HEK293 (cell line): Measurements from ENCODE around the gene SRL.

ENCODE experiments used
- KLF10 ChIP-seq: fragments of 450-650 bp; IDR thresholded peaks from 2 replicates; pipeline ENCODE4 v1.5.1; 2018; ENCODE audit warnings: missing biosample characterization, mild to moderate bottlenecking, missing genetic modification characterization
- KLF7 ChIP-seq: fragments of 450-650 bp; formaldehyde crosslinking; IDR thresholded peaks from 2 replicates; pipeline ENCODE4 v1.5.1; 2016; ENCODE audit warnings: missing biosample characterization, missing genetic modification characterization, borderline replicate concordance
- PATZ1 ChIP-seq: fragments of 450-650 bp; formaldehyde crosslinking; IDR thresholded peaks from 2 replicates; pipeline ENCODE4 v1.5.1; 2016; ENCODE audit warnings: missing biosample characterization, missing genetic modification characterization
- PRDM10 ChIP-seq: fragments of 450-650 bp; formaldehyde crosslinking; IDR thresholded peaks from 2 replicates; pipeline ENCODE4 v1.5.1; 2016; ENCODE audit warnings: missing biosample characterization, missing genetic modification characterization
- PRDM2 ChIP-seq: fragments of 450-650 bp; formaldehyde crosslinking; IDR thresholded peaks from 2 replicates; pipeline ENCODE4 v1.5.1; 2016; ENCODE audit warnings: missing biosample characterization, missing genetic modification characterization, borderline replicate concordance
- REPIN1 ChIP-seq: fragments of 450-650 bp; formaldehyde crosslinking; IDR thresholded peaks from 2 replicates; pipeline ENCODE4 v1.5.1; 2017; ENCODE audit warnings: missing biosample characterization, missing genetic modification characterization, low read depth
- WT1 ChIP-seq: fragments of 450-650 bp; formaldehyde crosslinking; IDR thresholded peaks from 2 replicates; pipeline ENCODE4 v1.5.1; 2016; ENCODE audit warnings: missing biosample characterization, missing genetic modification characterization
- ZBTB48 ChIP-seq: fragments of 450-650 bp; formaldehyde crosslinking; IDR thresholded peaks from 2 replicates; pipeline ENCODE4 v1.5.1; 2016; ENCODE audit warnings: missing biosample characterization, missing genetic modification characterization
- ZNF133 ChIP-seq: fragments of 450-650 bp; formaldehyde crosslinking; IDR thresholded peaks from 2 replicates; pipeline ENCODE4 v1.5.1; 2016; ENCODE audit warnings: missing biosample characterization, missing genetic modification characterization
- ZNF155 ChIP-seq: fragments of 450-650 bp; formaldehyde crosslinking; IDR thresholded peaks from 2 replicates; pipeline ENCODE4 v1.5.1; 2016; ENCODE audit warnings: missing biosample characterization, missing genetic modification characterization
- ZNF350 ChIP-seq: fragments of 450-650 bp; formaldehyde crosslinking; IDR thresholded peaks from 2 replicates; pipeline ENCODE4 v1.5.0; 2017; ENCODE audit warnings: missing biosample characterization, mild to moderate bottlenecking, missing genetic modification characterization
- ZNF394 ChIP-seq: fragments of 450-650 bp; formaldehyde crosslinking; IDR thresholded peaks from 2 replicates; pipeline ENCODE4 v1.5.1; 2016; ENCODE audit warnings: missing biosample characterization, missing genetic modification characterization, mild to moderate bottlenecking, moderate library complexity, borderline replicate concordance
- ZNF404 ChIP-seq: fragments of 450-650 bp; formaldehyde crosslinking; IDR thresholded peaks from 2 replicates; pipeline ENCODE4 v1.5.1; 2017; ENCODE audit warnings: missing biosample characterization, missing genetic modification characterization
- ZNF416 ChIP-seq: fragments of 450-650 bp; formaldehyde crosslinking; IDR thresholded peaks from 2 replicates; pipeline ENCODE4 v1.5.1; 2016; ENCODE audit warnings: missing biosample characterization, missing genetic modification characterization
- ZNF423 ChIP-seq: fragments of 450-650 bp; formaldehyde crosslinking; IDR thresholded peaks from 2 replicates; pipeline ENCODE4 v1.5.1; 2016; ENCODE audit warnings: missing biosample characterization, missing genetic modification characterization
- ZNF48 ChIP-seq: fragments of 450-650 bp; formaldehyde crosslinking; IDR thresholded peaks from 2 replicates; pipeline ENCODE4 v1.5.1; 2016; ENCODE audit warnings: missing biosample characterization, missing genetic modification characterization
- ZNF510 ChIP-seq: fragments of 450-650 bp; formaldehyde crosslinking; IDR thresholded peaks from 2 replicates; pipeline ENCODE4 v1.5.1; 2018; ENCODE audit warnings: mild to moderate bottlenecking, missing genetic modification characterization, missing biosample characterization; ENCODE audit not compliant: insufficient replicate concordance
- ZNF529 ChIP-seq: fragments of 450-650 bp; formaldehyde crosslinking; IDR thresholded peaks from 2 replicates; pipeline ENCODE4 v1.5.1; 2017; ENCODE audit warnings: missing genetic modification characterization, missing biosample characterization; ENCODE audit not compliant: insufficient replicate concordance
- ZNF580 ChIP-seq: fragments of 450-650 bp; formaldehyde crosslinking; IDR thresholded peaks from 2 replicates; pipeline ENCODE4 v1.5.1; 2016; ENCODE audit warnings: missing biosample characterization, missing genetic modification characterization
- ZNF707 ChIP-seq: fragments of 450-650 bp; formaldehyde crosslinking; IDR thresholded peaks from 2 replicates; pipeline ENCODE4 v1.5.1; 2016; ENCODE audit warnings: missing biosample characterization, missing genetic modification characterization
- ZNF791 ChIP-seq: fragments of 450-650 bp; formaldehyde crosslinking; IDR thresholded peaks from 2 replicates; pipeline ENCODE4 v1.5.1; 2016; ENCODE audit warnings: missing biosample characterization, missing genetic modification characterization
- ZSCAN16 ChIP-seq: fragments of 450-650 bp; formaldehyde crosslinking; IDR thresholded peaks from 2 replicates; pipeline ENCODE4 v1.5.1; 2016; ENCODE audit warnings: missing biosample characterization, missing genetic modification characterization
- ZSCAN5A ChIP-seq: fragments of 450-650 bp; formaldehyde crosslinking; IDR thresholded peaks from 2 replicates; pipeline ENCODE4 v1.5.1; 2016; ENCODE audit warnings: missing biosample characterization, missing genetic modification characterization

The SRL gene

GRCh38 chr16:4217204-4218131 is 24.4 kb downstream of the SRL start (continued):
- no peak for TF ChIP-seq ZNF404 (tag by site-specific recombination)
- no peak for TF ChIP-seq KLF10 (tag by site-specific recombination)
- TF ChIP-seq ZNF580 (tag by site-specific recombination), result peak; percentile 58; the same call in 1 of the 2 replicates
- no peak for TF ChIP-seq ZNF707 (tag by site-specific recombination)
- TF ChIP-seq PRDM2 (tag by site-specific recombination), result no peak
- TF ChIP-seq PATZ1 (tag by site-specific recombination), result peak; percentile 71
- no peak for TF ChIP-seq ZSCAN5A
- TF ChIP-seq ZNF48, result no peak
- TF ChIP-seq ZNF394 (tag by site-specific recombination), result peak; percentile 16; the same call in 1 of the 2 replicates
- 0 out of 2 replicates have a peak, but pooled peaks have one; percentile 6 for TF ChIP-seq PRDM10 (tag by site-specific recombination)
- TF ChIP-seq ZNF791 (tag by site-specific recombination), result no peak
- no peak for TF ChIP-seq ZSCAN16 (tag by site-specific recombination)
- peak; percentile 94 for TF ChIP-seq ZBTB48 (tag by site-specific recombination)
- TF ChIP-seq ZNF350 (tag by site-specific recombination), result no peak
- no peak for TF ChIP-seq ZNF155 (tag by site-specific recombination)
- TF ChIP-seq ZNF529 (tag by site-specific recombination), result no peak
- TF ChIP-seq KLF7 (tag by site-specific recombination), result no peak
- TF ChIP-seq REPIN1 (tag by site-specific recombination), result no peak
- no peak for TF ChIP-seq ZNF133 (tag by site-specific recombination)
- TF ChIP-seq ZNF423 (tag by site-specific recombination), result peak; percentile 67; the same call in 1 of the 2 replicates
- TF ChIP-seq WT1, result no peak
- TF ChIP-seq ZNF510 (tag by site-specific recombination), result no peak
- TF ChIP-seq ZNF416 (tag by site-specific recombination), result no peak
